MM.1S (cell line): ENCODE results near the gene F10.

ENCODE experiments used
- DNase-seq: peaks from one replicate; pipeline ENCODE4 v3.0.0-alpha.2; 2015
- H2AFZ ChIP-seq: fragments of 300-600 bp; sonication (generic); 2 replicates; pipeline ENCODE4 v1.6.0; 2016; ENCODE audit warnings: antibody characterized with exemption, low read length
- H3F3A ChIP-seq: fragments of 300-600 bp; sonication (generic); 2 replicates; pipeline ENCODE4 v1.6.1; 2016; ENCODE audit warnings: mild to moderate bottlenecking, antibody characterized with exemption, low read length, moderate library complexity, mixed read lengths; ENCODE audit not compliant: insufficient read depth
- H3K27ac ChIP-seq: fragments of 300-600 bp; sonication (generic); 2 replicates; pipeline ENCODE4 v1.5.1; 2016; ENCODE audit warnings: mild to moderate bottlenecking, low read length
- H3K27me3 ChIP-seq: fragments of 300-600 bp; sonication (generic); replicated peaks from 2 replicates; pipeline ENCODE4 v1.6.0; 2016; ENCODE audit warnings: low read length; ENCODE audit not compliant: insufficient read depth
- H3K36me3 ChIP-seq: fragments of 300-600 bp; sonication (generic); replicated peaks from 2 replicates; pipeline ENCODE4 v1.6.1; 2016; ENCODE audit warnings: mild to moderate bottlenecking, low read length, mixed read lengths; ENCODE audit not compliant: insufficient read depth
- H3K4me1 ChIP-seq: fragments of 300-600 bp; sonication (generic); 2 replicates; pipeline ENCODE4 v1.6.1; 2016; ENCODE audit warnings: low read length, mixed read lengths
- H3K4me2 ChIP-seq: fragments of 300-600 bp; sonication (generic); 2 replicates; pipeline ENCODE4 v1.6.0; 2016; ENCODE audit warnings: low read depth, low read length
- H3K4me3 ChIP-seq: fragments of 300-600 bp; sonication (generic); 2 replicates; pipeline ENCODE4 v1.5.1; 2016; ENCODE audit warnings: low read length, mixed read lengths
- H3K79me2 ChIP-seq: fragments of 300-600 bp; sonication (generic); 2 replicates; pipeline ENCODE4 v1.6.1; 2016; ENCODE audit warnings: mixed run types, low read length, mixed read lengths
- H3K9ac ChIP-seq: fragments of 300-600 bp; sonication (generic); 2 replicates; pipeline ENCODE4 v1.6.1; 2016; ENCODE audit warnings: low read length, mixed read lengths
- H3K9me2 ChIP-seq: fragments of 300-600 bp; sonication (generic); replicated peaks from 2 replicates; pipeline ENCODE4 v1.6.1; 2016; ENCODE audit warnings: mild to moderate bottlenecking, low read length, mixed read lengths; ENCODE audit not compliant: insufficient read depth
- H3K9me3 ChIP-seq: fragments of 300-600 bp; sonication (generic); replicated peaks from 2 replicates; pipeline ENCODE4 v1.6.1; 2016; ENCODE audit warnings: mild to moderate bottlenecking, low read length, mixed read lengths; ENCODE audit not compliant: insufficient read depth
- H4K20me1 ChIP-seq: fragments of 300-600 bp; sonication (generic); 2 replicates; pipeline ENCODE4 v1.6.1; 2016; ENCODE audit warnings: mild to moderate bottlenecking, low read length, moderate library complexity, mixed read lengths; ENCODE audit not compliant: insufficient read depth
- EZH2 ChIP-seq: fragments of 300-600 bp; sonication (generic); optimal IDR thresholded peaks from 2 replicates; pipeline ENCODE3; 2017; ENCODE audit warnings: low read depth, mild to moderate bottlenecking, antibody characterized with exemption, low read length, mixed read lengths
- EZH2phosphoT487 ChIP-seq: fragments of 300-600 bp; sonication (generic); IDR thresholded peaks from 2 replicates; pipeline ENCODE4 v1.6.1; 2018; ENCODE audit warnings: antibody characterized with exemption, low read length
- TF ChIP-seq, protein P1 (sequence below): fragments of 300-600 bp; sonication (generic); IDR thresholded peaks from 2 replicates; pipeline ENCODE4 v1.5.1; 2016; ENCODE audit warnings: antibody characterized with exemption, low read length, mixed read lengths

F10 gene

DNA sequence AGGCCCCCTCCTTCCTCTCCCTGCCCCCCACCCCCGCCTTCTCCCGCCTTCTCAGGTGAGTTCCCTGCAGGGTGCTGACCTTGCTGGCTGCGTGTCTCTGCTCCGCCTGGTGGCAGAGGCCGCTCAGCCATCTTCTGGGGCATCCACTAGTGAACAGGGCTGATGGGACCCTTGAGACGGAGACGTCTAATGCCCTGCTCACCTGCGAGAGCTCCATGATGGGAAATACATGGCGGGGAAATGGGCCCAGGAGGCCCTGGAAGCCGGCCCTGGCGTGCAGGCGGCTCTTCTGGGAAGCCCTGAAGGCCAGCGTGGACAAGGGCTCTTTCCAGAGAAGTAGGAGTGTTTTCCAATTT, 32.2 kb upstream of the F10 start:
- no peaks in the 10 kb centered on the region for H3K36me3 ChIP-seq
- TF ChIP-seq, protein P1, sequence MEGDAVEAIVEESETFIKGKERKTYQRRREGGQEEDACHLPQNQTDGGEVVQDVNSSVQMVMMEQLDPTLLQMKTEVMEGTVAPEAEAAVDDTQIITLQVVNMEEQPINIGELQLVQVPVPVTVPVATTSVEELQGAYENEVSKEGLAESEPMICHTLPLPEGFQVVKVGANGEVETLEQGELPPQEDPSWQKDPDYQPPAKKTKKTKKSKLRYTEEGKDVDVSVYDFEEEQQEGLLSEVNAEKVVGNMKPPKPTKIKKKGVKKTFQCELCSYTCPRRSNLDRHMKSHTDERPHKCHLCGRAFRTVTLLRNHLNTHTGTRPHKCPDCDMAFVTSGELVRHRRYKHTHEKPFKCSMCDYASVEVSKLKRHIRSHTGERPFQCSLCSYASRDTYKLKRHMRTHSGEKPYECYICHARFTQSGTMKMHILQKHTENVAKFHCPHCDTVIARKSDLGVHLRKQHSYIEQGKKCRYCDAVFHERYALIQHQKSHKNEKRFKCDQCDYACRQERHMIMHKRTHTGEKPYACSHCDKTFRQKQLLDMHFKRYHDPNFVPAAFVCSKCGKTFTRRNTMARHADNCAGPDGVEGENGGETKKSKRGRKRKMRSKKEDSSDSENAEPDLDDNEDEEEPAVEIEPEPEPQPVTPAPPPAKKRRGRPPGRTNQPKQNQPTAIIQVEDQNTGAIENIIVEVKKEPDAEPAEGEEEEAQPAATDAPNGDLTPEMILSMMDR = no peak
- TF ChIP-seq EZH2phosphoT487 (no peak), EZH2 (no peak)
- no peaks in the 10 kb centered on the region for H3K79me2 ChIP-seq
- no peaks in the 10 kb centered on the region for H3K4me1 ChIP-seq
- no peaks in the 10 kb centered on the region for H3F3A ChIP-seq
- H4K20me1 ChIP-seq = no peaks in the 10 kb centered on the region
- H3K9me3 ChIP-seq = no peaks in the 10 kb centered on the region
- no peak overlapping the region for H3K4me3 ChIP-seq
- peaks cover 94% of the 10 kb centered on the region for H3K27me3 ChIP-seq
- H3K4me2 ChIP-seq = no peak overlapping the region
- H2AFZ ChIP-seq = no peak overlapping the region
- H3K9me2 ChIP-seq = no peaks in the 10 kb centered on the region
- H3K27ac ChIP-seq = no peak overlapping the region
- DNase-seq = no peak
- no peak overlapping the region for H3K9ac ChIP-seq

DNA sequence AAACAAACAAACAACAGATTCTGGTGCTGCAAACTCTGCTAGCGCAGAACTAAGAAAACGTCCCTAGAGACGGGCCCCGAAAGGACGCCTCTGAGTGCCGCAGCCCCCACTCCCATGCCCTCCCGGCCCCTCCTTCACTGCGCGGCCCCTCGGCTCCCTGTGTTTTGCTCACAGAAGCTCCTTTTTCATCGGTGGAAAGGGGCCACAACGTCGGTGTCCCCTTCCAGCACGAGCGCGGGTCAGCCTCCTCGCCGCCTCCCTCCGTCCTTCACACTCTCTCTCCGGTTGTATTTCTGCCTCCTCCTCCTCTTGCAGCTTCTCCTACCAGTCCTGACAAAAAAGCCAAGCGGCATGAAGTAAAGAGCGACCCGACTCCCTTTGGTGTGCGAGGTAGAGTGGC, 31.8 kb upstream of the F10 start:
- Histone ChIP-seq H2AFZ (no peak overlapping the region), H3K36me3 (no peaks in the 10 kb centered on the region), H3K9ac (no peak overlapping the region), H3K27me3 (peaks cover 97% of the 10 kb centered on the region), H3K9me2 (no peaks in the 10 kb centered on the region), H3K4me2 (no peak overlapping the region), H3K4me3 (no peak overlapping the region), H3K27ac (no peak overlapping the region), H3K79me2 (no peaks in the 10 kb centered on the region), H4K20me1 (no peaks in the 10 kb centered on the region), H3K9me3 (no peaks in the 10 kb centered on the region), H3F3A (no peaks in the 10 kb centered on the region), H3K4me1 (no peaks in the 10 kb centered on the region)
- DNase-seq = no peak
- TF ChIP-seq EZH2 (no peak), EZH2phosphoT487 (no peak)

DNA sequence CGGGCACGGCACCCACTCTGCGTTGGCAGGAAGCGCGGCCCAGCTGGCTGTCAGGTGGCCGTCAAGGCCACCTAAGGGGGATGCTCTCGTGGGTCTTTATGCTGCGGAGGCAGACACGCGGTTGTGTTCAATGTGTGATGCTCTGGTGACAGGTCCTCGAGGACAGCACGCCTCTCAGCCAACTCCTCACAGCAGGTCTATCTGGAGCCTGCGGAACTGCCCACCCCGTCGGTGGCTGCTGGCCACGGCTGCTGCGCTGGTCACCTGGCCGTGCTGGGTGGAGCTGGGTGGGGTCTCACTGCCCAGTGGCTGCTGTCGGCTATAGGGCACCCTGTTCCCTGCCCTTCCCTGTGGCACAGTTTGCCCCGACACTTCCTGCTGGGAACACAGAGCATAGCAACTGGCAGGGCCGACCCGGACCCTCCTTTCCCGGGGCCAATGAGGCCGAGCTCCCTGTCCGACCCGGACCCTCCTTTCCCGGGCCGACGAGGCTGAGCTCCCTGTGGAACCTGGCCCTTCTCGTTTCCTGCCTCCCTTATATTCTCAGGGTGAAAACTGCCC, 31.3 kb upstream of the F10 start:
- Histone ChIP-seq H3K27me3 (peaks cover 97% of the 10 kb centered on the region), H3K9me2 (no peaks in the 10 kb centered on the region), H3K36me3 (no peaks in the 10 kb centered on the region), H3F3A (no peaks in the 10 kb centered on the region), H2AFZ (no peak overlapping the region), H3K79me2 (no peaks in the 10 kb centered on the region), H3K4me3 (no peak overlapping the region), H3K4me2 (no peak overlapping the region), H3K27ac (no peak overlapping the region), H3K4me1 (no peaks in the 10 kb centered on the region), H3K9ac (no peak overlapping the region), H4K20me1 (no peaks in the 10 kb centered on the region), H3K9me3 (no peaks in the 10 kb centered on the region)
- no peak for DNase-seq
- TF ChIP-seq, protein P1 = no peak

DNA sequence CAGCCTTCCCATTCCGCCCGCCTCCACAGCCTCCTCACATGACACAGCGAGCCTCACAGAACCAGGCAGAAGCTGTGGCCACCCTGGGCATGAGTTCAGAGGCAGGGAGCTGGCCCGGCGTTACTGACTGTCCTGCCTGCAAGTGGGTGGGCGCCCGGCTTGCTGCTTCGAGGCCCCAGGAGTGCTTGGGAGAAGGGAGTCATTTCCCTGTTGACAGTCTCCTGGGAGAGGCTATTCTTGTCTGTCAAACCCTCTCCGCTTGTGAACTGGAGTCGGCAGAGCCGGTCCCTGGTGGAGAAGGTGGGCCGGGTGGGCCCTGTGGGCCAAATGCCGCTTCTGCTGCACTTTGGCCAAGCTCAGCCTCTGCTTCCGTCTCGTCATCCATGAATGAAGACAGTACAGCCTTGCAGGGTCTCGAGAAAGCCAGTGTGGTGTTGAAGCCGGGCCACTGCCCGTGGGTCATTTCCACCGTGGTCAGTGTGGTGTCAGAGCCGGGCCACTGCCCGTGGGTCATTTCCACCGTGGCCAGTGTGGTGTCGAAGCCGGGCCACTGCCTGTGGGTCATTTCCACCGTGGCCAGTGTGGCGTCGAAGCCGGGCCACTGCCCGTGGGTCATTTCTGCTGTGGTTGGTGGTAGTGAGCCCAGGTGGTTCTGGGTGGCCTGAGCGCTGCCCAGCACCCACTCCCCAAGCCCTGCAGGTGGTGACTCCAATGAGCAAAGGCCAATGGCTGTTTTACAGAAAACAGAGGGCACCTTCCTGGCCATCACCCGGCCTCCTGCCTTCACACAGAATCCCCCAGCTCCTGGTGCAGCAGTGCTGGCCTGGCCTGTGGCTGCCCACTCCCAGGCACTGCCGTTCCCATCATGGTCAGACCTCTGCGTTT, 30.5 kb upstream of the F10 start:
- Histone ChIP-seq H3F3A (no peaks in the 10 kb centered on the region), H3K4me1 (no peaks in the 10 kb centered on the region), H3K79me2 (no peaks in the 10 kb centered on the region), H3K4me3 (no peak overlapping the region), H3K4me2 (no peak overlapping the region), H3K9me3 (no peaks in the 10 kb centered on the region), H3K27me3 (peaks cover 97% of the 10 kb centered on the region), H3K9me2 (no peaks in the 10 kb centered on the region), H2AFZ (no peak overlapping the region), H3K36me3 (no peaks in the 10 kb centered on the region), H4K20me1 (no peaks in the 10 kb centered on the region), H3K27ac (no peak overlapping the region), H3K9ac (no peak overlapping the region)
- TF ChIP-seq, protein P1 = no peak
- TF ChIP-seq EZH2phosphoT487 (no peak), EZH2 (no peak)
- no peak for DNase-seq
